ENCODE data around the gene KRTAP9-7. TPM values are rescaled to one million over a fixed set of nuclear protein-coding genes. Genes with fewer than 3 reads are reported as not detected.

The KRTAP9-7 gene
- total and polyA plus RNA-seq, 2 experiments from 2014 or later = not detected

- Histone ChIP-seq H3K36me3 (ENCODE audit: low read depth) (no peaks in the 10 kb centered on the region), H3F3A (ENCODE audit: insufficient read depth) (no peaks in the 10 kb centered on the region), H3K9me2 (ENCODE audit: insufficient read depth) (peaks cover 2% of the 10 kb centered on the region; the same call in 1 of the 2 replicates), H2AFZ (no peak within 1 kb of the TSS), H4K20me1 (ENCODE audit: insufficient read depth) (no peaks in the 10 kb centered on the region), H3K27ac (no peak within 1 kb of the TSS), H3K4me3 (no peak within 1 kb of the TSS), H3K9me3 (ENCODE audit: low read depth) (no peaks in the 10 kb centered on the region), H3K4me2 (ENCODE audit: unreplicated experiment) (no peak within 1 kb of the TSS), H3K9ac (no peak within 1 kb of the TSS), H3K79me2 (ENCODE audit: insufficient read depth) (no peaks in the 10 kb centered on the region), H3K27me3 (replicated peaks; ENCODE audit: insufficient read depth) (no peaks in the 10 kb centered on the region), H3K4me1 (ENCODE audit: insufficient read depth) (no peaks in the 10 kb centered on the region)
- 74 to 81% methylated on average over 20 to 24 of the region's 24 CpGs for WGBS, 2 experiments (ENCODE audit: low coverage in 1 of 2, low lambda C conversion rate in 2 of 2, missing lambda C conversion rate in 2 of 2)
- in situ Hi-C loops (cut with MboI) = no loop called here
- TF ChIP-seq EZH2phosphoT487 (IDR thresholded peaks at IDR 0.05; ENCODE audit: insufficient read depth, low read depth) (no peak), EZH2 (IDR thresholded peaks at IDR 0.05; ENCODE audit: insufficient read depth, poor library complexity, severe bottlenecking) (no peak)
- DNase-seq = no peak
Observed at GRCh38 chr17:41315204-41315794, 39.8 kb downstream of the KRTAP9-7 start, which contains the start of gene KRTAP17-1. Gene KRTAP17-1 (minus strand): TSS chr17:41315710. CDS start chr17:41315650, 60 bp downstream.

GRCh38 chr17:41315814-41316445 is 40.4 kb downstream of the KRTAP9-7 start:
- H3K27me3 ChIP-seq (replicated peaks; ENCODE audit: insufficient read depth) = no peaks in the 10 kb centered on the region
- H2AFZ ChIP-seq = no peak overlapping the region
- H4K20me1 ChIP-seq (ENCODE audit: insufficient read depth) = no peaks in the 10 kb centered on the region
- peaks cover 3% of the 10 kb centered on the region for H3K9me3 ChIP-seq (ENCODE audit: low read depth)
- 79% methylated on average over 17 of the region's 17 CpGs for WGBS, 2 experiments (ENCODE audit: low coverage in 1 of 2, low lambda C conversion rate in 2 of 2, missing lambda C conversion rate in 2 of 2)
- no peak overlapping the region for H3K4me3 ChIP-seq
- H3K4me2 ChIP-seq (ENCODE audit: unreplicated experiment) = no peak overlapping the region
- TF ChIP-seq EZH2phosphoT487 (IDR thresholded peaks at IDR 0.05; ENCODE audit: insufficient read depth, low read depth) = no peak
- TF ChIP-seq EZH2 (IDR thresholded peaks at IDR 0.05; ENCODE audit: insufficient read depth, poor library complexity, severe bottlenecking) = no peak
- H3K9ac ChIP-seq = no peak overlapping the region
- no peaks in the 10 kb centered on the region for H3K36me3 ChIP-seq (ENCODE audit: low read depth)
- H3K4me1 ChIP-seq (ENCODE audit: insufficient read depth) = no peaks in the 10 kb centered on the region
- H3F3A ChIP-seq (ENCODE audit: insufficient read depth) = no peaks in the 10 kb centered on the region
- H3K9me2 ChIP-seq (ENCODE audit: insufficient read depth) = no peaks in the 10 kb centered on the region
- no peaks in the 10 kb centered on the region for H3K79me2 ChIP-seq (ENCODE audit: insufficient read depth)
- H3K27ac ChIP-seq = no peak overlapping the region
- in situ Hi-C loops (cut with MboI) = no loop called here
- DNase-seq = no peak

GRCh38 chr17:41318231-41318630 is 42.7 kb downstream of the KRTAP9-7 start:
- in situ Hi-C loops (cut with MboI) = no loop called here
- DNase-seq = no peak
- H3K4me1 ChIP-seq (ENCODE audit: insufficient read depth) = peaks cover 9% of the 10 kb centered on the region
- H3K9me3 ChIP-seq (ENCODE audit: low read depth) = peaks cover 3% of the 10 kb centered on the region
- no peaks in the 10 kb centered on the region for H3K9me2 ChIP-seq (ENCODE audit: insufficient read depth)
- WGBS, 2 experiments (ENCODE audit: low coverage in 1 of 2, low lambda C conversion rate in 2 of 2, missing lambda C conversion rate in 2 of 2) = 85 to 93% methylated on average over 2 of the region's 2 CpGs
- H3K27me3 ChIP-seq (replicated peaks; ENCODE audit: insufficient read depth) = no peaks in the 10 kb centered on the region
- no peak overlapping the region for H3K4me2 ChIP-seq (ENCODE audit: unreplicated experiment)
- no peak overlapping the region for H3K27ac ChIP-seq
- no peak overlapping the region for H3K9ac ChIP-seq
- no peak overlapping the region for H3K4me3 ChIP-seq
- no peaks in the 10 kb centered on the region for H3K36me3 ChIP-seq (ENCODE audit: low read depth)
- H3F3A ChIP-seq (ENCODE audit: insufficient read depth) = no peaks in the 10 kb centered on the region
- no peaks in the 10 kb centered on the region for H4K20me1 ChIP-seq (ENCODE audit: insufficient read depth)
- no peak overlapping the region for H2AFZ ChIP-seq
- H3K79me2 ChIP-seq (ENCODE audit: insufficient read depth) = no peaks in the 10 kb centered on the region
- TF ChIP-seq EZH2 (IDR thresholded peaks at IDR 0.05; ENCODE audit: insufficient read depth, poor library complexity, severe bottlenecking) (no peak), EZH2phosphoT487 (IDR thresholded peaks at IDR 0.05; ENCODE audit: insufficient read depth, low read depth) (no peak)

- H2AFZ ChIP-seq = peak overlapping the region; percentile 85
- H3K4me3 ChIP-seq = no peak overlapping the region
- no peaks in the 10 kb centered on the region for H3K9me2 ChIP-seq (ENCODE audit: insufficient read depth)
- WGBS, 2 experiments (ENCODE audit: low coverage in 1 of 2, low lambda C conversion rate in 2 of 2, missing lambda C conversion rate in 2 of 2) = 23 to 24% methylated on average over 5 of the region's 5 CpGs
- no peak overlapping the region for H3K9ac ChIP-seq
- in situ Hi-C loops (cut with MboI) = loop anchor here (10.0 kb wide), 1 partner anchor 417 kb away; no protein-coding TSS in a partner anchor
- H3K9me3 ChIP-seq (ENCODE audit: low read depth) = peaks cover 3% of the 10 kb centered on the region
- H3K4me1 ChIP-seq (ENCODE audit: insufficient read depth) = peaks cover 9% of the 10 kb centered on the region
- H3F3A ChIP-seq (ENCODE audit: insufficient read depth) = no peaks in the 10 kb centered on the region
- no peak overlapping the region for H3K4me2 ChIP-seq (ENCODE audit: unreplicated experiment)
- H4K20me1 ChIP-seq (ENCODE audit: insufficient read depth) = no peaks in the 10 kb centered on the region
- DNase-seq = peak; percentile 82
- no peak overlapping the region for H3K27ac ChIP-seq
- TF ChIP-seq EZH2 (IDR thresholded peaks at IDR 0.05; ENCODE audit: insufficient read depth, poor library complexity, severe bottlenecking) (no peak), EZH2phosphoT487 (IDR thresholded peaks at IDR 0.05; ENCODE audit: insufficient read depth, low read depth) (no peak)
- no peaks in the 10 kb centered on the region for H3K79me2 ChIP-seq (ENCODE audit: insufficient read depth)
- no peaks in the 10 kb centered on the region for H3K27me3 ChIP-seq (replicated peaks; ENCODE audit: insufficient read depth)
- H3K36me3 ChIP-seq (ENCODE audit: low read depth) = no peaks in the 10 kb centered on the region
Observed at GRCh38 chr17:41322094-41322902, 46.8 kb downstream of the KRTAP9-7 start.
